CD8-positive, alpha-beta memory T cell (primary cell): Measurements from ENCODE around the gene DISC1. TPM values are rescaled to one million over a fixed set of nuclear protein-coding genes. Genes with fewer than 3 reads are reported as not detected.
"Not testable (repeated sequence)": the region's sequence is repeated elsewhere in the genome, so short reads cannot be mapped to it uniquely, and the experiment has no call there.

Source experiments
- CTCF ChIA-PET: fragments of 350-600 bp; sonication (Branson Sonifier 250); formaldehyde crosslinking; loops from one replicate; lab custom pipeline; 2021; ENCODE audit warnings: antibody characterized with exemption; lab: Charles Lee
- POLR2A ChIA-PET: fragments of 350-600 bp; sonication (Branson Sonifier 250); formaldehyde crosslinking; loops from one replicate; lab custom pipeline; 2021; ENCODE audit warnings: antibody characterized with exemption; lab: Charles Lee
- DNase-seq, 5 donors: peaks; one replicate each; pipeline versions ENCODE4 v3.0.0 to v3.0.0-alpha.2; 2020 to 2022; ENCODE audit warnings: mixed read lengths in 1 of 5
- H3K27ac ChIP-seq: one replicate; pipeline ENCODE4 v1.7.0; 2013; ENCODE audit warnings: low read depth, mild to moderate bottlenecking, low read length, moderate library complexity
- H3K27me3 ChIP-seq: 2 replicates; pipeline ENCODE4 v1.7.0; 2013; ENCODE audit warnings: low read length, mild to moderate bottlenecking; ENCODE audit not compliant: insufficient read depth, poor library complexity, severe bottlenecking
- H3K36me3 ChIP-seq: 2 replicates; pipeline ENCODE4 v1.7.0; 2013; ENCODE audit warnings: mild to moderate bottlenecking, low read length, moderate library complexity; ENCODE audit not compliant: insufficient read depth
- H3K4me1 ChIP-seq: 2 replicates; pipeline ENCODE4 v1.7.0; 2013; ENCODE audit warnings: mild to moderate bottlenecking, low read length, moderate library complexity; ENCODE audit not compliant: insufficient read depth
- H3K4me3 ChIP-seq: 2 replicates; pipeline ENCODE4 v1.7.0; 2013; ENCODE audit warnings: mild to moderate bottlenecking, low read length
- H3K9me3 ChIP-seq: 2 replicates; pipeline ENCODE4 v1.7.0; 2013; ENCODE audit warnings: mild to moderate bottlenecking, low read length
- H3K27ac Mint-ChIP-seq, 8 donors: one replicate each; pipeline ENCODE4 v1.8.0; 2020 to 2021; ENCODE audit warnings: mixed read lengths in 8 of 8, mild to moderate bottlenecking in 6 of 8, inconsistent platforms in 3 of 8, moderate library complexity in 3 of 8
- H3K27me3 Mint-ChIP-seq, 2 donors: one replicate each; pipeline ENCODE4 v1.8.0; 2020 to 2021; ENCODE audit warnings: mixed read lengths in 2 of 2, mild to moderate bottlenecking in 1 of 2, moderate library complexity in 1 of 2
- H3K36me3 Mint-ChIP-seq, 3 donors: one replicate each; pipeline ENCODE4 v1.8.0; 2020 to 2021; ENCODE audit warnings: mixed read lengths in 3 of 3, inconsistent platforms in 1 of 3, mild to moderate bottlenecking in 1 of 3
- H3K4me1 Mint-ChIP-seq, 3 donors: one replicate each; pipeline ENCODE4 v1.8.0; 2020 to 2021; ENCODE audit warnings: mixed read lengths in 3 of 3, inconsistent platforms in 1 of 3, mild to moderate bottlenecking in 1 of 3
- H3K4me3 Mint-ChIP-seq, 7 donors: one replicate each; pipeline ENCODE4 v1.8.0; 2020 to 2021; ENCODE audit warnings: mixed read lengths in 7 of 7, mild to moderate bottlenecking in 6 of 7, moderate library complexity in 4 of 7, inconsistent platforms in 2 of 7
- H3K9me3 Mint-ChIP-seq, 5 donors: one replicate each; pipeline ENCODE4 v1.8.0; 2020 to 2022; ENCODE audit warnings: mixed read lengths in 5 of 5, mild to moderate bottlenecking in 3 of 5, moderate library complexity in 2 of 5, inconsistent platforms in 1 of 5
- polyA plus RNA-seq: library from polyadenylated mRNA; unstranded; fragments of 300-500 nt; fragmentation: Illumina TruSeq; gene quantifications from one replicate; pipeline ENCODE4 v1.2.3, GENCODE V29; 2021
- total RNA-seq, 2 experiments: library from RNA; stranded (reverse); gene quantifications; one replicate each; pipeline ENCODE4 v1.2.3, GENCODE V29; 2021

The DISC1 gene
- total and polyA plus RNA-seq, 3 experiments from 2014 or later: 0.60 to 2.4 (median 1.0) TPM

DNA sequence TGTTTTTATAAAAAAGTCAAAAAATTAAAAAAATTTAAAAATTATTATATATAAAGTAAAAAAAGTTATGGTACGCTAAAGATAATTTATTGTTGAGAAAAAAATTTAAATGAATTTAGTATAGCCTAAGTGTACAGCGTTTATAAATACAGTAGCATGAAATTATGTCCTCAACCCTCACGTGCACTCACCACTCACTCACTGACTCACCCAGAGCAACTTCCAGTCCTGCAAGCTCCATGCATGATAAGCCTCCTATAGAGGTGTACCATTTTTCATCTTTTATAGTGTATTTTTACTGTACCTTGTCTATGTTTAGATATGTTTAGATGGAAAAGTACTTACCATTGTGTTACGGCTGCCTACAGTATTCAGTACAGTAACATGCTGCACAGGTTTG lies 5.1 kb downstream of the DISC1 start:
- peaks cover 0 to 2% (median 0%) of the 10 kb centered on the region in 3 donors for H3K36me3 Mint-ChIP-seq
- ChIA-PET POLR2A (interaction anchor here (0.6 kb wide), 1 partner anchor 134 kb away, joined by 7 read pairs; no protein-coding TSS in a partner anchor), CTCF (no interaction called here)
- H3K27ac Mint-ChIP-seq: no peak overlapping the region
- H3K27ac ChIP-seq: no peak overlapping the region
- no peak overlapping the region for H3K4me3 ChIP-seq
- H3K27me3 ChIP-seq: no peaks in the 10 kb centered on the region
- H3K4me1 ChIP-seq: peaks cover 20% of the 10 kb centered on the region
- H3K27me3 Mint-ChIP-seq: peaks cover 0 to 2% of the 10 kb centered on the region in 2 donors
- no peaks in the 10 kb centered on the region for H3K9me3 ChIP-seq
- peaks cover 23 to 36% (median 24%) of the 10 kb centered on the region in 3 donors for H3K4me1 Mint-ChIP-seq
- DNase-seq: no peak
- H3K9me3 Mint-ChIP-seq: no peaks in the 10 kb centered on the region
- H3K36me3 ChIP-seq: no peaks in the 10 kb centered on the region
- H3K4me3 Mint-ChIP-seq: no peak overlapping the region

DNA sequence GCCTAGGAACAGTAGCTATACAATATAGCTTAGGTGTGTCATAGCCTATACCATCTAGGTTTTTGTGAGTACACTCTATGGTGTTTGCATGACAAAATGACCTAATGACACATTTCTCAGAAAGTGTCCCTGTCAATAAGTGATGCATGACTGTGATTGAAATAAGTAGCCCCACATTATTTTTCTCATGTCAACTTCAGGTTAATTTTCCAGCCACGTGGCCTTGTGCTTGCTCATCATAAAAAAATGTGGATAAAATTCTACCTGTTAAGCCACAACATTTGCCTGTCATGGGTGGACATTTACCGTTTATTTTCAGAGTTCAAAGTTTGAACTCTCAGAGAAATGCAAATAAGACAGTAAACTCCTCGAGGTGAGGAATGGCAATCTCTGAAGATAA lies 5.5 kb downstream of the DISC1 start:
- H3K27ac ChIP-seq: no peak overlapping the region
- Mint-ChIP-seq H3K27ac (no peak overlapping the region), H3K9me3 (no peaks in the 10 kb centered on the region), H3K27me3 (peaks cover 0 to 2% of the 10 kb centered on the region in 2 donors), H3K4me3 (no peak overlapping the region), H3K4me1 (peaks cover 23 to 36% (median 24%) of the 10 kb centered on the region in 3 donors), H3K36me3 (peaks cover 0 to 2% (median 0%) of the 10 kb centered on the region in 3 donors)
- CTCF ChIA-PET: no interaction called here
- POLR2A ChIA-PET: interaction anchor here (0.6 kb wide), 1 partner anchor 133 kb away, joined by 7 read pairs; no protein-coding TSS in a partner anchor
- H3K4me1 ChIP-seq: peaks cover 20% of the 10 kb centered on the region
- no peaks in the 10 kb centered on the region for H3K36me3 ChIP-seq
- H3K9me3 ChIP-seq: no peaks in the 10 kb centered on the region
- no peak for DNase-seq
- no peaks in the 10 kb centered on the region for H3K27me3 ChIP-seq
- H3K4me3 ChIP-seq: no peak overlapping the region

DNA sequence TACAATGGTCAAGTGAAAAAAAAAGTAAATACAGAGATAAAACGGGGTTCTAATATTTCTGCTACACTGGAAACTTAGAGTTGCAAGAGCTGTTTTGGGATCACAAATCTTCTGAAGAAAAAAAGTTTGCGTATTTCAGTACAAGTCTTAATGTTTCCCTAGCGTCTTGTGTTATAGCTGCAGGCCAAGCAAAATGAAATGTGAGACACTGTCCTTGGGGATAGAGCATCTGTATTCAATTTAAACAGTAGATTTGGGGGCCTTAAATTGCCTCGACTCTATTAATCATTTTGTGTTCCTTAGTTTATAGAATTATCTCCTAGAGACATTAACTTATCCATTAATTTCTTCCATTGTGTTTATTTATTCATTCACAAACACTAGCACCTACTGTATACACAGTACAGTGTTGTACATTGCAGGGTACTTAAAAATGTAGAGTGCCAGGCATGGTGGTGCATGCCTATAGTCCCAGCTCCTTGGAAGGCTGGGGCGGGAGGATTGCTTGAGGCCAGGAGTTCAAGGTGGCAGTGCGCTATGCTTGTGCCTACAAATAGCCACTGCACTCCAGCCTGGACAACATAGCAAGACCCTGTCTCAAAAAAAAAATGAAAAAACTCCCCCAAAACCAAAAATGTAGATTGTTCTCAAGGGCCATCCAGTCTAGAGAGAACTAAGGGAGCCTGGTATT lies 7.9 kb downstream of the DISC1 start:
- Mint-ChIP-seq H3K27me3 (peaks cover 0 to 2% of the 10 kb centered on the region in 2 donors), H3K36me3 (peaks cover 0 to 6% (median 2%) of the 10 kb centered on the region in 3 donors), H3K27ac (peak overlapping the region in 1 of 8 donors; percentile 2), H3K4me3 (no peak overlapping the region), H3K9me3 (no peaks in the 10 kb centered on the region), H3K4me1 (peaks cover 3 to 14% (median 6%) of the 10 kb centered on the region in 3 donors)
- no peak for DNase-seq
- Histone ChIP-seq H3K36me3 (no peaks in the 10 kb centered on the region), H3K4me1 (no peaks in the 10 kb centered on the region), H3K27ac (no peak overlapping the region), H3K27me3 (no peaks in the 10 kb centered on the region), H3K9me3 (no peaks in the 10 kb centered on the region), H3K4me3 (no peak overlapping the region)
- ChIA-PET POLR2A (no interaction called here), CTCF (no interaction called here)

DNA sequence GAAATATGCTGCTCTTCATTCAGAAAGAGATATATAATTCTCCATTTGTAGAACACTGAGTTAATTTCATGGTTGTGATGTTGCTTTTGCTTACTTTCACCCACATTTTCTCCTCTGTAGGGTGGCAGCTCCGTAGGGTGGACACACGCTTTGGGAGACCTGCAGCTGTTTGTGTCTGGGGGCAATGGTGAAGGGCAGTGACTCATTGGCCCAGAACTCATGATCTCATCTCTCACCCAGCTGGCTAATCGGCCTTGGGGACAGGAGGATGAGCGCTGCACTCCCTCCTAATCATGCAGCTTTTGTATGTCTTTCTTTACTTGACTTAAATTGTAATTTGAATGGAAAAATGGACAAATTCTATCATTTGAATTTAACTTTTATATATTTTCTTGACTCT lies 9.6 kb downstream of the DISC1 start:
- Histone ChIP-seq H3K36me3 (no peaks in the 10 kb centered on the region), H3K9me3 (no peaks in the 10 kb centered on the region), H3K4me3 (no peak overlapping the region), H3K4me1 (no peaks in the 10 kb centered on the region), H3K27me3 (no peaks in the 10 kb centered on the region), H3K27ac (no peak overlapping the region)
- H3K4me1 Mint-ChIP-seq: peaks cover 2 to 12% (median 9%) of the 10 kb centered on the region in 3 donors
- H3K36me3 Mint-ChIP-seq: peaks cover 2 to 6% (median 3%) of the 10 kb centered on the region in 3 donors
- CTCF ChIA-PET: no interaction called here
- H3K27me3 Mint-ChIP-seq: peaks cover 0 to 2% of the 10 kb centered on the region in 2 donors
- DNase-seq: no peak
- no peaks in the 10 kb centered on the region for H3K9me3 Mint-ChIP-seq
- POLR2A ChIA-PET: no interaction called here
- no peak overlapping the region for H3K4me3 Mint-ChIP-seq
- H3K27ac Mint-ChIP-seq: peak overlapping the region in 1 of 8 donors; percentile 37

DNA sequence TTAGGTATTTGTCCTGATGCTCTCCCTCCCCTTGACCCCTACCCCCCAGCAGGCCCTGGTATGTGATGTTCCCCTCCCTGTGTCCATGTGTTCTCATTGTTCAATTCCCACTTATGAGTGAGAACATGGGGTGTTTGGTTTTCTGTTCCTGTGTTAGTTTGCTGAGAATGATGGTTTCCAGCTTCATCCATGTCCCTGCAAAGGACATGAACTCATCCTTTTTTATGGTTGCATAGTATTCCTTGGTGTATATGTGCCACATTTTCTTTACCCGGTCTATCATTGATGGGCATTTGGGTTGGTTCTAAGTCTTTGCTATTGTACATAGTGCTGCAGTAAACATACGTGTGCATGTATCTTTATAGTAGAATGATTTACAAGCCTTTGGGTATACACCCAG lies 10.3 kb downstream of the DISC1 start:
- H3K4me1 ChIP-seq, H3K27ac ChIP-seq, H3K36me3 ChIP-seq, H3K4me3 Mint-ChIP-seq, DNase-seq, POLR2A ChIA-PET, H3K9me3 Mint-ChIP-seq, H3K27me3 Mint-ChIP-seq, CTCF ChIA-PET, H3K27me3 ChIP-seq, H3K27ac Mint-ChIP-seq, H3K36me3 Mint-ChIP-seq, H3K9me3 ChIP-seq, H3K4me3 ChIP-seq: not testable (repeated sequence)
- H3K4me1 Mint-ChIP-seq: peaks cover 2 to 14% (median 9%) of the 10 kb centered on the region in 3 donors

DNA sequence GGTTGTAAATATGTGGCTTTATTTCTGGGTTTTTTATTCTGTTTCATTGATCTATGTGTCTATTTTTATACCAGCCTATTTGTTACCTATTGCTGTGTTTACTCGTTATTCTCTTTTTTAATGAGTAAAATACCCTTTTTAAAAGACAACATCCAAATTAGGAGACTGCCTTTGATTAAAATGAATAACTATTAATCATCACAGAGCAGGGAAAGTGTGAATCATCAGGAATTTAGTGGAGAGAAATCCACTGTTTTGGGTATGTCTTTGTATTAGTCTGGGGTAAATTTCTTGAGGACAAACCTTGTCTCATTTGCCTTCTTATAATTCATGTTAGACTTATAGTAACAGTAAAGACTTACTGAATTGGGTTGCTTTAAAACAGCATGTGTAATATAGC lies 12.1 kb downstream of the DISC1 start:
- H3K4me1 Mint-ChIP-seq: peaks cover 2 to 14% (median 13%) of the 10 kb centered on the region in 3 donors
- H3K4me3 Mint-ChIP-seq: no peak overlapping the region
- POLR2A ChIA-PET: no interaction called here

DNA sequence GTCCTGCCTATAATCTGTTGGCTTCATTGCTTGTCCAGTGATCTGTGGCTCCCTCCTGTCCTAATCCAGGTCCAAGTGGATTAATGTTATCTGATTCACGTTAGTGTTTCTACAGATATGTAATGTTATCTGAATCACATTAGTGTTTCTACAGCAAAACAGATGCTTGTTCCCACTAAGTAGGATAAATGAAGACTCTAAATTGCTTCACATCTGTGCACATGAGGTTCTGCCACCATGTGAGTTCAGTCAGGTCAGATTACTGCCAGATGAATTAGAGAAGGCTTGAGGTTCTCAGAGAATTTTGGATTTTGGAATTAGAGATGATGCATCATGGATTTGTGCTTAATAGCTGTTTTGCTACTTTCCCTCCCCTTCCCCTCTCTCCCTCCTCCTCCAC lies 13.2 kb downstream of the DISC1 start:
- no peaks in the 10 kb centered on the region for H3K9me3 ChIP-seq
- peaks cover 2 to 6% (median 3%) of the 10 kb centered on the region in 3 donors for H3K36me3 Mint-ChIP-seq
- H3K4me3 Mint-ChIP-seq: no peak overlapping the region
- H3K27me3 Mint-ChIP-seq: peaks cover 0 to 2% of the 10 kb centered on the region in 2 donors
- no peak overlapping the region for H3K4me3 ChIP-seq
- no peak for DNase-seq
- no peaks in the 10 kb centered on the region for H3K36me3 ChIP-seq
- POLR2A ChIA-PET: no interaction called here
- peak overlapping the region in 1 of 8 donors; percentile 40 for H3K27ac Mint-ChIP-seq
- no peaks in the 10 kb centered on the region for H3K4me1 ChIP-seq
- no peaks in the 10 kb centered on the region for H3K9me3 Mint-ChIP-seq
- H3K4me1 Mint-ChIP-seq: peaks cover 2 to 14% (median 13%) of the 10 kb centered on the region in 3 donors
- no peaks in the 10 kb centered on the region for H3K27me3 ChIP-seq
- CTCF ChIA-PET: no interaction called here
- no peak overlapping the region for H3K27ac ChIP-seq

More for the DNA sequence above, 12.1 kb downstream of the DISC1 start:
- Histone ChIP-seq H3K4me3 (no peak overlapping the region), H3K27ac (no peak overlapping the region), H3K9me3 (no peaks in the 10 kb centered on the region), H3K27me3 (no peaks in the 10 kb centered on the region), H3K36me3 (no peaks in the 10 kb centered on the region), H3K4me1 (no peaks in the 10 kb centered on the region)
- Mint-ChIP-seq H3K27me3 (peaks cover 0 to 2% of the 10 kb centered on the region in 2 donors), H3K27ac (no peak overlapping the region), H3K9me3 (no peaks in the 10 kb centered on the region), H3K36me3 (peaks cover 2 to 6% (median 3%) of the 10 kb centered on the region in 3 donors)
- no peak for DNase-seq
- CTCF ChIA-PET: no interaction called here

DNA sequence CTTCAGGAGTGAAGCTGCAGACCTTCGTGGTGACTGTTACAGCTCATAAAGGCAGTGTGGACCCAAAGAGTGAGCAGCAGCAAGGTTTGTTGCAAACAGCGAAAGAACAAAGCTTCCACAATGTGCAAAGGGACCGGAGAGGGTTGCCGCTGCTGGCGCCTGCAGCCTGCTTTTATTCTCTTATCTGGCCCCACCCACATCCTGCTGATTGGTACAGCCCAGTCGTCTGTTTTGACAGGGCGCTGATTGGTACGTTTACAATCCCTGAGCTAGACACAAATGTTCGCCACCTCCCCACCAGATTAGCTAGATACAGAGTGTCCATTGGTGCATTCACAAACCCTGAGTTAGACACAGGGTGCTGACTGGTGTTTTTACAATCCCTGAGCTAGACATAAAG lies 14.9 kb downstream of the DISC1 start:
- CTCF ChIA-PET, H3K27me3 Mint-ChIP-seq, H3K27me3 ChIP-seq, POLR2A ChIA-PET, H3K27ac ChIP-seq, DNase-seq, H3K36me3 Mint-ChIP-seq, H3K4me1 ChIP-seq, H3K9me3 Mint-ChIP-seq, H3K36me3 ChIP-seq, H3K9me3 ChIP-seq, H3K4me3 ChIP-seq: not testable (repeated sequence)
- H3K4me3 Mint-ChIP-seq: peak overlapping the region in 2 of 7 donors; percentile 32 to 66
- H3K27ac Mint-ChIP-seq: peak overlapping the region in 2 of 8 donors; percentile 46 to 64
- H3K4me1 Mint-ChIP-seq: peaks cover 2 to 10% (median 7%) of the 10 kb centered on the region in 3 donors
